Adrenal gland (tissue), 5 donors: ENCODE results near the gene SCG3.

Experiments used
- CTCF ChIP-seq, 6 experiments: fragments of 450-650 bp in 4 of 6; fragments of 200-600 bp in 2 of 6; sonication (generic) in 1 of 6; IDR thresholded peaks; 1 replicate in 5 of 6; 2 replicates in 1 of 6; pipeline versions ENCODE4 v1.5.1 to v1.8.0; 2016 to 2021; ENCODE audit warnings: antibody characterized with exemption in 6 of 6, mild to moderate bottlenecking in 2 of 6, moderate library complexity in 1 of 6
- POLR2A ChIP-seq, 2 donors: fragments of 450-650 bp; IDR thresholded peaks; one replicate each; pipeline ENCODE4 v1.6.1; 2017; ENCODE audit warnings: antibody characterized with exemption in 2 of 2, mild to moderate bottlenecking in 2 of 2, moderate library complexity in 1 of 2
- donor health status: DM: no; HTN: no; CAD: no.

GRCh38 chr15:51755790-51756189 lies 74.5 kb downstream of the SCG3 start:
- TF ChIP-seq CTCF (IDR thresholded peaks at IDR 0.05): no peak
- no peak for TF ChIP-seq POLR2A (IDR thresholded peaks at IDR 0.05)
